Transverse colon (tissue), 3 donors: ENCODE results near the gene NR3C1.

ENCODE experiments used
- CTCF ChIP-seq, 5 experiments: fragments of 200-600 bp in 3 of 5; fragments of 450-650 bp in 2 of 5; sonication (generic) in 3 of 5; IDR thresholded peaks; 1 replicate in 2 of 5; 2 replicates in 3 of 5; pipeline ENCODE4 v1.5.1; 2016 to 2017; ENCODE audit warnings: antibody characterized with exemption in 5 of 5, inconsistent platforms in 3 of 5, mild to moderate bottlenecking in 2 of 5, moderate library complexity in 1 of 5
- POLR2A ChIP-seq: fragments of 450-650 bp; IDR thresholded peaks from one replicate; pipeline ENCODE4 v1.6.1; 2016; ENCODE audit warnings: antibody characterized with exemption, mild to moderate bottlenecking, moderate library complexity

- no peak for TF ChIP-seq CTCF (IDR thresholded peaks at IDR 0.05)
- TF ChIP-seq POLR2A: no peak
Observed at GRCh38 chr5:143342607-143343006, 60.9 kb downstream of the NR3C1 start.
